ENCODE results near the gene CMIP. TPM values are rescaled to one million over a fixed set of nuclear protein-coding genes. Genes with fewer than 3 reads are reported as not detected.

The CMIP gene
- total and polyA plus RNA-seq, 10 of the 15 experiments (the other 5 are each of a cell fraction or from before 2014, with no cell fraction given) = 1.2 to 43.2 (median 4.4) TPM

- intact Hi-C loops (cut with micrococcal nuclease; ENCODE audit: unreplicated experiment) = no loop called here
- CTCF ChIA-PET = interaction anchor here (1.0 to 1.2 kb wide), 2 partner anchors 37 to 226 kb away, joined by 3 to 4 read pairs; no protein-coding TSS in a partner anchor
- 95% methylated on average over 2 of the region's 2 CpGs for WGBS (ENCODE audit: insufficient coverage, insufficient replicate concordance, low lambda C conversion rate, missing lambda C conversion rate)
Observed at GRCh38 chr16:81659249-81659648, 214.6 kb downstream of the CMIP start.

More at GRCh38 chr16:81659249-81659648, 214.6 kb downstream of the CMIP start:
- Histone ChIP-seq H3K27me3 (replicated peaks in 1 of 2; ENCODE audit: control insufficient read depth in 2 of 2, insufficient read depth in 2 of 2, low read length in 1 of 2) (no peaks in the 10 kb centered on the region), H3K36me3 (ENCODE audit: control insufficient read depth in 2 of 2, insufficient read depth in 2 of 2, low read length in 1 of 2) (peaks cover 11 to 22% of the 10 kb centered on the region in 2 experiments; a peak in 3 of 4 replicates), H4K20me1 (ENCODE audit: control insufficient read depth, insufficient read depth) (no peaks in the 10 kb centered on the region), H3K4me2 (ENCODE audit: control insufficient read depth, insufficient read depth) (no peak overlapping the region), H3K79me2 (ENCODE audit: control insufficient read depth, insufficient read depth, low read length) (no peaks in the 10 kb centered on the region), H3K9ac (ENCODE audit: control insufficient read depth, insufficient read depth, low read length) (no peak overlapping the region), H3K4me1 (ENCODE audit: control insufficient read depth, insufficient read depth, low read length) (peaks cover 6% of the 10 kb centered on the region; the same call in 1 of the 2 replicates), H3K9me3 (replicated peaks; ENCODE audit: control insufficient read depth, insufficient read depth, low read length) (no peaks in the 10 kb centered on the region), H2AFZ (ENCODE audit: control insufficient read depth, low read depth, low read length) (no peak overlapping the region), H3K27ac (ENCODE audit: control insufficient read depth, insufficient read depth) (no peak overlapping the region), H3K4me3 (no peak overlapping the region)
- BruUV-seq (replicated peaks) = no TSS peak
- TF ChIP-seq TCF3 (IDR thresholded peaks at IDR 0.05; ENCODE audit: borderline replicate concordance, insufficient read depth, low read depth, low read length) (no peak), MEF2B (IDR thresholded peaks at IDR 0.05; ENCODE audit: partially characterized antibody, poor library complexity, severe bottlenecking) (no peak), NBN (IDR thresholded peaks at IDR 0.05) (no peak), TBL1XR1 (IDR thresholded peaks at IDR 0.05; ENCODE audit: low read depth, low read length) (no peak), RBBP5 (conservative IDR thresholded peaks at IDR 0.05) (no peak), HDAC6 (IDR thresholded peaks at IDR 0.05; ENCODE audit: unreplicated experiment) (no peak)
- TF ChIP-seq, protein P1, sequence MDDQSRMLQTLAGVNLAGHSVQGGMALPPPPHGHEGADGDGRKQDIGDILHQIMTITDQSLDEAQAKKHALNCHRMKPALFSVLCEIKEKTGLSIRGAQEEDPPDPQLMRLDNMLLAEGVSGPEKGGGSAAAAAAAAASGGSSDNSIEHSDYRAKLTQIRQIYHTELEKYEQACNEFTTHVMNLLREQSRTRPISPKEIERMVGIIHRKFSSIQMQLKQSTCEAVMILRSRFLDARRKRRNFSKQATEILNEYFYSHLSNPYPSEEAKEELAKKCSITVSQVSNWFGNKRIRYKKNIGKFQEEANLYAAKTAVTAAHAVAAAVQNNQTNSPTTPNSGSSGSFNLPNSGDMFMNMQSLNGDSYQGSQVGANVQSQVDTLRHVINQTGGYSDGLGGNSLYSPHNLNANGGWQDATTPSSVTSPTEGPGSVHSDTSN (IDR thresholded peaks at IDR 0.05; ENCODE audit: insufficient replicate concordance, low read depth, low read length) = no peak
- TF ChIP-seq, protein P2, sequence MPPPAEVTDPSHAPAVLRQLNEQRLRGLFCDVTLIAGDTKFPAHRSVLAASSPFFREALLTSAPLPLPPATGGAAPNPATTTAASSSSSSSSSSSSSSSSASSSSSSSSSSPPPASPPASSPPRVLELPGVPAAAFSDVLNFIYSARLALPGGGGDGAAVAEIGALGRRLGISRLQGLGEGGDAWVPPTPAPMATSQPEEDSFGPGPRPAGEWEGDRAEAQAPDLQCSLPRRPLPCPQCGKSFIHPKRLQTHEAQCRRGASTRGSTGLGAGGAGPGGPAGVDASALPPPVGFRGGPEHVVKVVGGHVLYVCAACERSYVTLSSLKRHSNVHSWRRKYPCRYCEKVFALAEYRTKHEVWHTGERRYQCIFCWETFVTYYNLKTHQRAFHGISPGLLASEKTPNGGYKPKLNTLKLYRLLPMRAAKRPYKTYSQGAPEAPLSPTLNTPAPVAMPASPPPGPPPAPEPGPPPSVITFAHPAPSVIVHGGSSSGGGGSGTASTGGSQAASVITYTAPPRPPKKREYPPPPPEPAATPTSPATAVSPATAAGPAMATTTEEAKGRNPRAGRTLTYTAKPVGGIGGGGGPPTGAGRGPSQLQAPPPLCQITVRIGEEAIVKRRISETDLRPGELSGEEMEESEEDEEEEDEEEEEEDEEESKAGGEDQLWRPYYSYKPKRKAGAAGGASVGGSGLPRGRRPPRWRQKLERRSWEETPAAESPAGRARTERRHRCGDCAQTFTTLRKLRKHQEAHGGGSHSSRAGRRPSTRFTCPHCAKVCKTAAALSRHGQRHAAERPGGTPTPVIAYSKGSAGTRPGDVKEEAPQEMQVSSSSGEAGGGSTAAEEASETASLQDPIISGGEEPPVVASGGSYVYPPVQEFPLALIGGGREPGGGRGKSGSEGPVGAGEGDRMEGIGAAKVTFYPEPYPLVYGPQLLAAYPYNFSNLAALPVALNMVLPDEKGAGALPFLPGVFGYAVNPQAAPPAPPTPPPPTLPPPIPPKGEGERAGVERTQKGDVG (CRISPR knock-in tag; IDR thresholded peaks at IDR 0.05) = no peak
- TF ChIP-seq, protein P3, sequence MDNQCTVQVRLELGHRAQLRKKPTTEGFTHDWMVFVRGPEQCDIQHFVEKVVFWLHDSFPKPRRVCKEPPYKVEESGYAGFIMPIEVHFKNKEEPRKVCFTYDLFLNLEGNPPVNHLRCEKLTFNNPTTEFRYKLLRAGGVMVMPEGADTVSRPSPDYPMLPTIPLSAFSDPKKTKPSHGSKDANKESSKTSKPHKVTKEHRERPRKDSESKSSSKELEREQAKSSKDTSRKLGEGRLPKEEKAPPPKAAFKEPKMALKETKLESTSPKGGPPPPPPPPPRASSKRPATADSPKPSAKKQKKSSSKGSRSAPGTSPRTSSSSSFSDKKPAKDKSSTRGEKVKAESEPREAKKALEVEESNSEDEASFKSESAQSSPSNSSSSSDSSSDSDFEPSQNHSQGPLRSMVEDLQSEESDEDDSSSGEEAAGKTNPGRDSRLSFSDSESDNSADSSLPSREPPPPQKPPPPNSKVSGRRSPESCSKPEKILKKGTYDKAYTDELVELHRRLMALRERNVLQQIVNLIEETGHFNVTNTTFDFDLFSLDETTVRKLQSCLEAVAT (IDR thresholded peaks at IDR 0.05) = no peak
- SMC1A ChIA-PET (ENCODE audit: uncharacterized antibody, unreplicated experiment) = no interaction called here
- POLR2A ChIA-PET = no interaction called here
- in situ Hi-C loops (cut with MboI) = no loop called here
- ATAC-seq = no peak
- no peak for DNase-seq (ENCODE audit: low read depth, low spot score)
- RAD21 ChIA-PET (ENCODE audit: unreplicated experiment) = no interaction called here
- FAIRE-seq = no peak

Data from GM12878 (cell line).